SK-N-SH (cell line): ENCODE measurements around the gene PBX1.

ENCODE experiments used
- ELF1 ChIP-seq: IDR thresholded peaks from 2 replicates; pipeline ENCODE4 v1.4.0; 2012
- POLR2AphosphoS5 ChIP-seq: IDR thresholded peaks from 2 replicates; pipeline ENCODE4 v1.6.1; 2012; ENCODE audit warnings: low read depth, low read length
- TF ChIP-seq, protein P1 (sequence below): fragments of 200-600 bp; sonication (generic); IDR thresholded peaks from 2 replicates; pipeline ENCODE4 v1.6.1; 2017; ENCODE audit warnings: antibody characterized with exemption, mild to moderate bottlenecking, moderate library complexity
- TF ChIP-seq, protein P2 (sequence below): IDR thresholded peaks from 2 replicates; pipeline ENCODE4 v1.4.0; 2012; ENCODE audit warnings: low read depth, borderline replicate concordance

DNA sequence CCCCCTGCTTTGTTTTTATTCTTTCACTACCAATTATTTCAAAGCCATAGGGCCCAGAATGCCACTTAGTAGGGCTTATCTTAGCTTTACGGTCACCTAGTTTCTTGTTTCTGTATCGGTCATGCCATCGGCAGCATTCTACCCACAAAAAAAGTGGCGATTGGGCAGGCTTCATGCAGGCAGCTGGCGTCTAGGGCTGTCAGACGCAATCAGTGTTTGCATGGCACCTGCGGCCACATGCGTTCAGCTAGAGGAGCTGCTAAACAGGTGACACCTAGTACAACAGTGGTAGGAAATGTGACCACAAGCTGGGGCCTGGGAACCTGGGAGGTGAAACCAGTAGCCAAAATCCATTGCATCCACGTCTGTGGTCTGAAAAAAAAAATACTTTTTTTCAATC is 262.7 kb downstream of the PBX1 start:
- TF ChIP-seq, protein P1, sequence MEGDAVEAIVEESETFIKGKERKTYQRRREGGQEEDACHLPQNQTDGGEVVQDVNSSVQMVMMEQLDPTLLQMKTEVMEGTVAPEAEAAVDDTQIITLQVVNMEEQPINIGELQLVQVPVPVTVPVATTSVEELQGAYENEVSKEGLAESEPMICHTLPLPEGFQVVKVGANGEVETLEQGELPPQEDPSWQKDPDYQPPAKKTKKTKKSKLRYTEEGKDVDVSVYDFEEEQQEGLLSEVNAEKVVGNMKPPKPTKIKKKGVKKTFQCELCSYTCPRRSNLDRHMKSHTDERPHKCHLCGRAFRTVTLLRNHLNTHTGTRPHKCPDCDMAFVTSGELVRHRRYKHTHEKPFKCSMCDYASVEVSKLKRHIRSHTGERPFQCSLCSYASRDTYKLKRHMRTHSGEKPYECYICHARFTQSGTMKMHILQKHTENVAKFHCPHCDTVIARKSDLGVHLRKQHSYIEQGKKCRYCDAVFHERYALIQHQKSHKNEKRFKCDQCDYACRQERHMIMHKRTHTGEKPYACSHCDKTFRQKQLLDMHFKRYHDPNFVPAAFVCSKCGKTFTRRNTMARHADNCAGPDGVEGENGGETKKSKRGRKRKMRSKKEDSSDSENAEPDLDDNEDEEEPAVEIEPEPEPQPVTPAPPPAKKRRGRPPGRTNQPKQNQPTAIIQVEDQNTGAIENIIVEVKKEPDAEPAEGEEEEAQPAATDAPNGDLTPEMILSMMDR = no peak
- TF ChIP-seq ELF1 = no peak
- TF ChIP-seq POLR2AphosphoS5 = no peak
- TF ChIP-seq, protein P2, sequence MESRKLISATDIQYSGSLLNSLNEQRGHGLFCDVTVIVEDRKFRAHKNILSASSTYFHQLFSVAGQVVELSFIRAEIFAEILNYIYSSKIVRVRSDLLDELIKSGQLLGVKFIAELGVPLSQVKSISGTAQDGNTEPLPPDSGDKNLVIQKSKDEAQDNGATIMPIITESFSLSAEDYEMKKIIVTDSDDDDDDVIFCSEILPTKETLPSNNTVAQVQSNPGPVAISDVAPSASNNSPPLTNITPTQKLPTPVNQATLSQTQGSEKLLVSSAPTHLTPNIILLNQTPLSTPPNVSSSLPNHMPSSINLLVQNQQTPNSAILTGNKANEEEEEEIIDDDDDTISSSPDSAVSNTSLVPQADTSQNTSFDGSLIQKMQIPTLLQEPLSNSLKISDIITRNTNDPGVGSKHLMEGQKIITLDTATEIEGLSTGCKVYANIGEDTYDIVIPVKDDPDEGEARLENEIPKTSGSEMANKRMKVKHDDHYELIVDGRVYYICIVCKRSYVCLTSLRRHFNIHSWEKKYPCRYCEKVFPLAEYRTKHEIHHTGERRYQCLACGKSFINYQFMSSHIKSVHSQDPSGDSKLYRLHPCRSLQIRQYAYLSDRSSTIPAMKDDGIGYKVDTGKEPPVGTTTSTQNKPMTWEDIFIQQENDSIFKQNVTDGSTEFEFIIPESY = no peak
